Keratinocyte (primary cell): ENCODE results near the gene SLN. TPM values are rescaled to one million over a fixed set of nuclear protein-coding genes. Genes with fewer than 3 reads are reported as not detected.

ENCODE experiments used
- DNase-seq: peaks from one replicate; pipeline ENCODE4 v3.0.0-alpha.2; 2011; ENCODE audit warnings: low read depth, missing footprints, low spot score
- FAIRE-seq: peaks from 2 replicates; lab custom pipeline; 2011; peaks lifted over from hg19 to GRCh38; lab: Jason Lieb, UNC
- H2AFZ ChIP-seq: 2 replicates; pipeline ENCODE4 v1.6.0; 2012; ENCODE audit warnings: low read length, control low read depth, inconsistent platforms; ENCODE audit not compliant: control insufficient read depth
- H3K27ac ChIP-seq: 2 replicates; pipeline ENCODE4 v1.5.1; 2011; ENCODE audit warnings: low read length; ENCODE audit not compliant: control insufficient read depth, insufficient read depth
- H3K27me3 ChIP-seq: 3 replicates; pipeline ENCODE4 v1.6.0; 2011; ENCODE audit warnings: low read length; ENCODE audit not compliant: control insufficient read depth, insufficient read depth; ENCODE audit errors: extremely low read depth
- H3K36me3 ChIP-seq, 2 experiments: 2 replicates in 1 of 2; 3 replicates in 1 of 2; pipeline ENCODE4 v1.5.1; 2011; ENCODE audit warnings: low read length in 2 of 2, mild to moderate bottlenecking in 1 of 2; ENCODE audit not compliant: control insufficient read depth in 2 of 2, insufficient read depth in 2 of 2; ENCODE audit errors: extremely low read depth in 1 of 2
- H3K4me1 ChIP-seq: 3 replicates; pipeline ENCODE4 v1.5.1; 2011; ENCODE audit warnings: low read length; ENCODE audit not compliant: control insufficient read depth, insufficient read depth; ENCODE audit errors: extremely low read depth
- H3K4me2 ChIP-seq: 3 replicates; pipeline ENCODE4 v1.6.0; 2011; ENCODE audit warnings: low read depth, low read length; ENCODE audit not compliant: control insufficient read depth, insufficient read depth; ENCODE audit errors: extremely low read depth
- H3K4me3 ChIP-seq, 3 experiments: fragments of 200-600 bp in 1 of 3; sonication (generic) in 1 of 3; 2 replicates in 2 of 3; 3 replicates in 1 of 3; pipeline ENCODE4 v1.5.1; 2011 to 2016; ENCODE audit warnings: low read length in 3 of 3, mild to moderate bottlenecking in 3 of 3, control low read depth in 2 of 3, inconsistent platforms in 1 of 3, low read depth in 1 of 3, mixed read lengths in 1 of 3, mixed run types in 1 of 3, moderate library complexity in 1 of 3; ENCODE audit not compliant: control insufficient read depth in 2 of 3, insufficient read depth in 2 of 3; ENCODE audit errors: extremely low read depth in 1 of 3
- H3K79me2 ChIP-seq: 2 replicates; pipeline ENCODE4 v1.6.0; 2012; ENCODE audit warnings: low read length; ENCODE audit not compliant: control insufficient read depth, insufficient read depth
- H3K9ac ChIP-seq: 3 replicates; pipeline ENCODE4 v1.6.0; 2011; ENCODE audit warnings: low read length; ENCODE audit not compliant: control insufficient read depth, insufficient read depth; ENCODE audit errors: extremely low read depth
- H3K9me1 ChIP-seq: 3 replicates; pipeline ENCODE4 v1.6.0; 2011; ENCODE audit warnings: low read length; ENCODE audit not compliant: control insufficient read depth, insufficient read depth; ENCODE audit errors: extremely low read depth
- H3K9me3 ChIP-seq: 2 replicates; pipeline ENCODE4 v1.5.1; 2012; ENCODE audit warnings: low read depth, low read length; ENCODE audit not compliant: control insufficient read depth
- H4K20me1 ChIP-seq: 3 replicates; pipeline ENCODE4 v1.6.0; 2011; ENCODE audit warnings: low read length; ENCODE audit not compliant: control insufficient read depth, insufficient read depth; ENCODE audit errors: extremely low read depth
- CTCF ChIP-seq, 3 experiments: IDR thresholded peaks in 1 of 3; conservative IDR thresholded peaks in 1 of 3; optimal IDR thresholded peaks in 1 of 3; 2 replicates in 2 of 3; 3 replicates in 1 of 3; pipeline versions ENCODE3 to v1.5.1; 2011; ENCODE audit warnings: low read length in 3 of 3, mild to moderate bottlenecking in 3 of 3, moderate library complexity in 2 of 3, control low read depth in 1 of 3, inconsistent platforms in 1 of 3; ENCODE audit not compliant: insufficient read depth in 2 of 3; ENCODE audit errors: extremely low read depth in 1 of 3
- EZH2 ChIP-seq: IDR thresholded peaks from one replicate; pipeline ENCODE4 v1.6.1; 2012; ENCODE audit warnings: inconsistent platforms, mild to moderate bottlenecking, low read length, moderate library complexity
- dilution Hi-C: fragments of 300-500 bp; cut with MboI; formaldehyde crosslinking; loops from one replicate; pipeline ENCODE4 v1.7.0; 2020; ENCODE audit warnings: low sequenced_read_pairs; ENCODE audit not compliant: extremely low pct_ligation_motif_present
- polyA plus RNA-seq, 5 experiments: library from polyadenylated mRNA; depleted of rRNA in 3 of 5; stranded (reverse) in 3 of 5; stranded (forward) in 1 of 5; unstranded in 1 of 5; fragments of >200 nt; gene quantifications; 1 replicate in 1 of 5; 2 replicates in 3 of 5; 3 replicates in 1 of 5; pipeline versions ENCODE4 v1.2.1 to v1.2.3, GENCODE V29; 2011 to 2012; ENCODE audit warnings: missing spikeins in 2 of 5, low read depth in 1 of 5, low replicate concordance in 1 of 5

The SLN gene
- polyA plus RNA-seq, 1 donor (not counting 4 experiments of a cell fraction or from before 2014, with no cell fraction given), result 0.12 TPM

DNA sequence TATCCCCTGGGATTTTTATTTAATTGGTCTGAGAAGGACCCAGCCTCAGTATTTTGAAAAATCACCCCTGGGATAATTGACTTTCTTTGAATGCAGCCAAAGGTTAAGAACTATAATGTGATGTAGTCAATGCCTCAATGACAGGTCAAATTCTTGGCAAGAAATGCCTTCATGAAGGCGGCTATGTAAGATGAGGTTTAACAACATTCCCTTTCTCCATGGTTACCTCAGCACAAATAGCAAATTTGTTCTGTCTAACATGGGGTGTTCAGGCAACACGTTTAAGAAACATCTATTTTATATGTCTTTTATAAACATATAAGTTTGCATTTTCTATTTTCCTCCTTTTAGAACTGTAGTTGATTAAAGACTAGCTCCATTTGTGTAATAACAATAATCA, 5.3 kb downstream of the SLN start:
- H3K79me2 ChIP-seq, result no peaks in the 10 kb centered on the region
- no peaks in the 10 kb centered on the region for H3K27me3 ChIP-seq
- no peak overlapping the region for H2AFZ ChIP-seq
- H3K4me1 ChIP-seq, result peaks cover 14% of the 10 kb centered on the region
- TF ChIP-seq CTCF (optimal IDR thresholded peaks at IDR 0.05 in 1 of 3, IDR thresholded peaks at IDR 0.05 in 1 of 3, conservative IDR thresholded peaks at IDR 0.05 in 1 of 3; ENCODE audit: extremely low read depth in 1 of 3, insufficient read depth in 2 of 3, low read length in 3 of 3) (no peak), EZH2 (no peak)
- H3K9me3 ChIP-seq, result no peaks in the 10 kb centered on the region
- no peaks in the 10 kb centered on the region for H3K36me3 ChIP-seq
- no peak overlapping the region for H3K4me3 ChIP-seq
- no peak overlapping the region for H3K9ac ChIP-seq
- no peak for FAIRE-seq
- DNase-seq, result no peak
- dilution Hi-C loops, result no loop called here
- H3K9me1 ChIP-seq, result no peaks in the 10 kb centered on the region
- H4K20me1 ChIP-seq, result no peaks in the 10 kb centered on the region
- H3K4me2 ChIP-seq, result no peak overlapping the region
- H3K27ac ChIP-seq, result no peak overlapping the region

DNA sequence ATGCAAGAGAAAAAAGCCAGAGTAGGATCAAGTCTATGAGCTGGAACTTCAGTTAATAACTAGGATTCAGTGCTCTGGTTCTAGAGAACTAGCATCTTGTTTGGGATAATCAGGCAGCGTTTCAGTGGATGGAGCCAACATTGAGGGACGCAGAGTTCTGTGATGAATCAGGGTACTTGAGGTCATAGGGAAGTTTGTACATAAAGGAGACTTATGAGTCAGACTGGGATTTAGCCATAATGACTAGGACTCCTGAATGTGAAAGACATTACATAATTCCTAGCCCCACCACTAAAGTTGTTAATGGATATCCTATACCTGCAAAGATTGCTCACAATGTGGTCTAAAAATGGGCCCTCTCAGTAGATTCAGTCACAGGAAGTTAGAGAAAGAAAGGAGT, 6.8 kb downstream of the SLN start:
- Histone ChIP-seq H3K9ac (no peak overlapping the region), H2AFZ (no peak overlapping the region), H3K4me1 (peaks cover 14% of the 10 kb centered on the region), H3K4me2 (no peak overlapping the region), H4K20me1 (no peaks in the 10 kb centered on the region), H3K27ac (no peak overlapping the region), H3K36me3 (no peaks in the 10 kb centered on the region), H3K9me3 (no peaks in the 10 kb centered on the region), H3K9me1 (no peaks in the 10 kb centered on the region), H3K79me2 (no peaks in the 10 kb centered on the region), H3K27me3 (no peaks in the 10 kb centered on the region), H3K4me3 (no peak overlapping the region)
- dilution Hi-C loops, result no loop called here
- DNase-seq, result no peak
- TF ChIP-seq CTCF (optimal IDR thresholded peaks at IDR 0.05 in 1 of 3, IDR thresholded peaks at IDR 0.05 in 1 of 3, conservative IDR thresholded peaks at IDR 0.05 in 1 of 3; ENCODE audit: extremely low read depth in 1 of 3, insufficient read depth in 2 of 3, low read length in 3 of 3) (no peak), EZH2 (no peak)
- peak; percentile 91 for FAIRE-seq
